ENCODE data around the gene SPRR1B. TPM values are rescaled to one million over a fixed set of nuclear protein-coding genes. Genes with fewer than 3 reads are reported as not detected.
"Not testable (repeated sequence)": the region's sequence is repeated elsewhere in the genome, so short reads cannot be mapped to it uniquely, and the experiment has no call there.

The SPRR1B gene
- total RNA-seq, 1 experiment from 2014 or later, result not detected

GRCh38 chr1:153040950-153041631 is 10.1 kb downstream of the SPRR1B start, which contains the start of gene SPRR2D:
TSS of gene SPRR2D (minus strand) at chr1:153041120. CDS start at chr1:153040346, 774 bp downstream.
- no peak for DNase-seq (ENCODE audit: low spot score)

- DNase-seq (ENCODE audit: low spot score), result no peak
Observed at GRCh38 chr1:153049211-153049610, 18.2 kb downstream of the SPRR1B start.

GRCh38 chr1:153056111-153056510 is 25.1 kb downstream of the SPRR1B start:
- DNase-seq (ENCODE audit: low spot score), result not testable (repeated sequence)

- DNase-seq (ENCODE audit: low spot score), result no peak
Observed at GRCh38 chr1:153057375-153057774, 26.4 kb downstream of the SPRR1B start, which contains the start of gene SPRR2A. TSS of gene SPRR2A (minus strand) at chr1:153057512. CDS start at chr1:153056735, 777 bp downstream.

- no peak for DNase-seq (ENCODE audit: low spot score)
Observed at GRCh38 chr1:153058154-153058553, 27.2 kb downstream of the SPRR1B start.

- no peak for DNase-seq (ENCODE audit: low spot score)
Observed at GRCh38 chr1:153058826-153059784, 28.1 kb downstream of the SPRR1B start.

- no peak for DNase-seq (ENCODE audit: low spot score)
Observed at GRCh38 chr1:153070243-153070642, 39.2 kb downstream of the SPRR1B start.

- DNase-seq (ENCODE audit: low spot score), result no peak
Observed at GRCh38 chr1:153071511-153071910, 40.5 kb downstream of the SPRR1B start, which contains the start of gene SPRR2B. TSS of gene SPRR2B (minus strand) at chr1:153071611. CDS start at chr1:153070839, 772 bp downstream.

GRCh38 chr1:153072806-153073726 is 42.1 kb downstream of the SPRR1B start:
- DNase-seq (ENCODE audit: low spot score), result no peak

GRCh38 chr1:153081736-153082135 is 50.7 kb downstream of the SPRR1B start:
- DNase-seq (ENCODE audit: low spot score), result peak; percentile 8

Other genes with a start within 250 kb of the SPRR1B start
- gene LCE1E, start 244.9 kb upstream of the SPRR1B start, total RNA-seq (2014; rRNA removed; shearing (Covaris generic)), result not detected in 2 replicates
- gene LCE1D, start 234.5 kb upstream of the SPRR1B start, total RNA-seq (2014; rRNA removed; shearing (Covaris generic)), result not detected in 2 replicates
- not detected in 2 replicates for gene LCE1C, start 224.6 kb upstream of the SPRR1B start, total RNA-seq (2014; rRNA removed; shearing (Covaris generic))
- gene LCE1B, start 219.2 kb upstream of the SPRR1B start, total RNA-seq (2014; rRNA removed; shearing (Covaris generic)), result not detected in 2 replicates
- gene LCE1A, start 203.7 kb upstream of the SPRR1B start, total RNA-seq (2014; rRNA removed; shearing (Covaris generic)), result not detected in 2 replicates
- gene LCE6A, start 188.3 kb upstream of the SPRR1B start, total RNA-seq (2014; rRNA removed; shearing (Covaris generic)), result not detected in 2 replicates
- not detected in 2 replicates for gene LCE7A, start 171.2 kb upstream of the SPRR1B start, total RNA-seq (2014; rRNA removed; shearing (Covaris generic))
- gene SMCP, start 152.9 kb upstream of the SPRR1B start, total RNA-seq (2014; rRNA removed; shearing (Covaris generic)), result not detected in 2 replicates
- gene IVL, start 122.7 kb upstream of the SPRR1B start, total RNA-seq (2014; rRNA removed; shearing (Covaris generic)), result not detected in 2 replicates
- gene SPRR5, start 84.0 kb upstream of the SPRR1B start, total RNA-seq (2014; rRNA removed; shearing (Covaris generic)), result not detected in 2 replicates
- gene SPRR4, start 60.6 kb upstream of the SPRR1B start, total RNA-seq (2014; rRNA removed; shearing (Covaris generic)), result not detected in 2 replicates
- not detected in 2 replicates for gene SPRR1A, start 47.1 kb upstream of the SPRR1B start, total RNA-seq (2014; rRNA removed; shearing (Covaris generic))
- gene SPRR3, start 29.5 kb upstream of the SPRR1B start, total RNA-seq (2014; rRNA removed; shearing (Covaris generic)), result not detected in 2 replicates
- gene SPRR2D, start 9.9 kb downstream of the SPRR1B start, total RNA-seq (2014; rRNA removed; shearing (Covaris generic)), result not detected in 2 replicates
- not detected in 2 replicates for gene SPRR2A, start 26.3 kb downstream of the SPRR1B start, total RNA-seq (2014; rRNA removed; shearing (Covaris generic))
- gene SPRR2B, start 40.4 kb downstream of the SPRR1B start, total RNA-seq (2014; rRNA removed; shearing (Covaris generic)), result not detected in 2 replicates
- gene SPRR2E, start 63.3 kb downstream of the SPRR1B start, total RNA-seq (2014; rRNA removed; shearing (Covaris generic)), result not detected in 2 replicates
- gene SPRR2F, start 82.3 kb downstream of the SPRR1B start, total RNA-seq (2014; rRNA removed; shearing (Covaris generic)), result not detected in 2 replicates
- gene SPRR2G, start 119.7 kb downstream of the SPRR1B start, total RNA-seq (2014; rRNA removed; shearing (Covaris generic)), result not detected in 2 replicates
- gene LELP1, start 172.2 kb downstream of the SPRR1B start, total RNA-seq (2014; rRNA removed; shearing (Covaris generic)), result not detected in 2 replicates
- not detected in 2 replicates for gene PRR9, start 186.4 kb downstream of the SPRR1B start, total RNA-seq (2014; rRNA removed; shearing (Covaris generic))
- not detected in 2 replicates for gene LORICRIN, start 228.5 kb downstream of the SPRR1B start, total RNA-seq (2014; rRNA removed; shearing (Covaris generic))